ENCODE results near the gene ANKH.

ANKH gene

DNA sequence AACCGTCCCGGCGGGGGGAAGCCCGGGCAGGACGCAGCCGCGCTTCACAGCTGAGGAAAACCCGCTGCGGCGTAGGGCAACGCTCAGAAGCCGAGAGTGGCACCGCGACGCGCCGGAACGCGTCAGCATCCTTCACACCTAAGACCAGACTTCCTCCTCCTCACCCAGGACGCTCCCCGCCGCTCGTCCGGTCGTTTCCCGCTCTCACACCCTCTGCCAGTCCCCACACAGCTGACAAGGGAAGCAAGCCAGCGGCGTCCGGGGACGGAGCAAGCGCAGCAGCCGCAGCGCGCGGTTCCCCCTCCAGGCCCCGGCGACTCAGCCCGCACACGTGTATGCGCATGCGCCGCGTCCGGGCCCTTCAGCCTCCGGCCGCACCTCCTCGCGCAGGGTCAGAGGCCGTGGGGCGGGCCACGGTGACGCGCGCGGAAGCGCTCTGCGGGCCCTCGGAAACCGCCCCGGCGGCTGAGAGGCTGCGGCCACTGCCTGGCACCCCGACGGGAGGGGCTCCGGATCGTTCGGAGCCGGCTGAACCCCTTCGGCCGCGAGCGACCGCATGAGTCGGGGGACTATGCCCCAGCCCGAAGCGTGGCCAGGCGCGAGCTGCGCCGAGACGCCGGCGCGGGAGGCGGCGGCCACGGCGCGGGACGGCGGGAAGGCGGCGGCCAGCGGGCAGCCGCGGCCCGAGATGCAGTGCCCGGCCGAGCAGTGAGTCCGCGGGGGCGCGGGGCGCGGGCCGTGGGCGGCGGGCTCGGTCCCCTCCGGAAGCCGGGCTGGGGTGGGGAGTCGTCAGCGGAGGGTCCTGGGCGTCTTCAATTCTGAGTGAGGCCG, 207.1 kb downstream of the ANKH start, which contains the start of gene OTULIN:
OTULIN (plus strand) TSS at position 449 of the 831 bp plus-strand sequence; CDS start at position 557, 108 bp downstream.
- H3K4ac ChIP-seq (ENCODE audit: low read depth, low read length), result peak within 1 kb of the TSS; percentile 16
- H3K27ac ChIP-seq (ENCODE audit: low read depth, low read length), result peak within 1 kb of the TSS; percentile 81
- peaks cover 2 to 4% of the 10 kb centered on the region in 2 experiments for H3K4me1 ChIP-seq (ENCODE audit: control insufficient read depth in 1 of 2, insufficient read depth in 2 of 2, low read length in 2 of 2)
- peak within 1 kb of the TSS; percentile 28 for H2BK120ac ChIP-seq (ENCODE audit: insufficient read depth, low read length, poor library complexity)
- peak within 1 kb of the TSS; percentile 89 for H3K9ac ChIP-seq (ENCODE audit: low read length)
- H3K79me2 ChIP-seq (ENCODE audit: control insufficient read depth, insufficient read depth, low read length, poor library complexity), result peaks cover 11% of the 10 kb centered on the region
- peak within 1 kb of the TSS; percentile 76 for H4K91ac ChIP-seq (ENCODE audit: low read depth, low read length)
- peak within 1 kb of the TSS; percentile 11 for H2AK5ac ChIP-seq (ENCODE audit: low read length)
- H2BK5ac ChIP-seq (ENCODE audit: low read depth, low read length, poor library complexity), result peak within 1 kb of the TSS; percentile 20
- whole genome bisulfite sequencing (ENCODE audit: extremely low coverage, insufficient coverage, insufficient read length), result no CpG with 5 or more reads among the region's 115 CpGs
- no peaks in the 10 kb centered on the region for H3K27me3 ChIP-seq (ENCODE audit: insufficient read depth, low read length)
- H3K36me3 ChIP-seq (ENCODE audit: control insufficient read depth in 1 of 2, insufficient read depth in 2 of 2, low read length in 2 of 2), result peaks cover 0 to 3% of the 10 kb centered on the region in 2 experiments
- DNase-seq, result peak; percentile 93 to 96
- no peaks in the 10 kb centered on the region for H3K9me3 ChIP-seq (ENCODE audit: insufficient read depth, low read depth, low read length)
- peak within 1 kb of the TSS; percentile 58 for H4K8ac ChIP-seq (ENCODE audit: low read depth, low read length)
- peak within 1 kb of the TSS; percentile 89 for H3K4me3 ChIP-seq (ENCODE audit: low read depth, low read length)
- peaks cover 8% of the 10 kb centered on the region for H3K79me1 ChIP-seq (ENCODE audit: low read length)
- H3K14ac ChIP-seq (ENCODE audit: low read length), result peak within 1 kb of the TSS; percentile 58
- no peak within 1 kb of the TSS for H3K23ac ChIP-seq (ENCODE audit: low read length)
- peak within 1 kb of the TSS; percentile 13 for H4K12ac ChIP-seq (ENCODE audit: low read depth, low read length)
- H3K18ac ChIP-seq (ENCODE audit: low read length), result peak within 1 kb of the TSS; percentile 14
- peak within 1 kb of the TSS; percentile 93 for H3K4me2 ChIP-seq (ENCODE audit: low read length)
- H2BK12ac ChIP-seq (ENCODE audit: low read length), result no peak within 1 kb of the TSS
- H2AFZ ChIP-seq (ENCODE audit: insufficient read depth, low read length, poor library complexity), result peak within 1 kb of the TSS; percentile 94

DNA sequence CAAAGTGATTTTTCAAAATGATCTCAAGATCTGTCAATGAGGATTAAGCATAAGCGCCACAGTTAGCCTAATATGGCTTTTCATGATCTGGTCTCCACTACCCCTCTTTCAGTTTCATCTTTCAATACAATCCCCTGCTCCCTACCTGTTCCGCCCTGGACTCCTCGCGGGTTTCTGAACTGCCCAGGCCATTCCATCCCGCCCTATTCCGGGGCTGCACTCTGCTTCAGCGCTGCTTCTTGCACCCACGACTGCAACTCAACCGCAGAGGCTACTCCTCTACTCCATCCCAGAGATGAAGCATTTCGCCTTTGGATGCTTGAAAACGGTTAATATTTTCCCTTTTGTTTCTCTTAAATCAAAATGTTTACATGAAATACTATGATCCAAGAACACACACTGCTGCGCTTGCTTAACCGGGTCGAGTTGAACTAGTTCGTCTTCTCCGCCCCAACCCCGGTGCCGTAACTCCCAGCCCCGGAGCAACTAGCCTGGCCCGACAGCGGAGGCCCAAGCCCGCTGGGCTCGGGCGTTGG, 207.8 kb downstream of the ANKH start:
- Histone ChIP-seq H3K4me3 (ENCODE audit: low read depth, low read length) (peak overlapping the region; percentile 89), H3K18ac (ENCODE audit: low read length) (peak overlapping the region; percentile 14), H3K23ac (ENCODE audit: low read length) (no peak overlapping the region), H3K79me1 (ENCODE audit: low read length) (peaks cover 8% of the 10 kb centered on the region), H3K4me2 (ENCODE audit: low read length) (peak overlapping the region; percentile 93), H3K4ac (ENCODE audit: low read depth, low read length) (peak overlapping the region; percentile 0), H2BK12ac (ENCODE audit: low read length) (no peak overlapping the region), H2BK5ac (ENCODE audit: low read depth, low read length, poor library complexity) (peak overlapping the region; percentile 20), H3K27me3 (ENCODE audit: insufficient read depth, low read length) (no peaks in the 10 kb centered on the region), H3K27ac (ENCODE audit: low read depth, low read length) (peak overlapping the region; percentile 81), H3K14ac (ENCODE audit: low read length) (peak overlapping the region; percentile 35), H3K9me3 (ENCODE audit: insufficient read depth, low read depth, low read length) (no peaks in the 10 kb centered on the region), H4K8ac (ENCODE audit: low read depth, low read length) (peak overlapping the region; percentile 36), H4K91ac (ENCODE audit: low read depth, low read length) (peak overlapping the region; percentile 41), H3K4me1 (ENCODE audit: control insufficient read depth in 1 of 2, insufficient read depth in 2 of 2, low read length in 2 of 2) (peaks cover 2 to 4% of the 10 kb centered on the region in 2 experiments), H3K36me3 (ENCODE audit: control insufficient read depth in 1 of 2, insufficient read depth in 2 of 2, low read length in 2 of 2) (peaks cover 0 to 3% of the 10 kb centered on the region in 2 experiments), H2AK5ac (ENCODE audit: low read length) (peak overlapping the region; percentile 11), H4K12ac (ENCODE audit: low read depth, low read length) (peak overlapping the region; percentile 13), H2BK120ac (ENCODE audit: insufficient read depth, low read length, poor library complexity) (peak overlapping the region; percentile 5), H3K79me2 (ENCODE audit: control insufficient read depth, insufficient read depth, low read length, poor library complexity) (peaks cover 11% of the 10 kb centered on the region), H3K9ac (ENCODE audit: low read length) (peak overlapping the region; percentile 89), H2AFZ (ENCODE audit: insufficient read depth, low read length, poor library complexity) (peak overlapping the region; percentile 17)
- no CpG with 5 or more reads among the region's 24 CpGs for WGBS (ENCODE audit: extremely low coverage, insufficient coverage, insufficient read length)
- DNase-seq, result no peak

DNA sequence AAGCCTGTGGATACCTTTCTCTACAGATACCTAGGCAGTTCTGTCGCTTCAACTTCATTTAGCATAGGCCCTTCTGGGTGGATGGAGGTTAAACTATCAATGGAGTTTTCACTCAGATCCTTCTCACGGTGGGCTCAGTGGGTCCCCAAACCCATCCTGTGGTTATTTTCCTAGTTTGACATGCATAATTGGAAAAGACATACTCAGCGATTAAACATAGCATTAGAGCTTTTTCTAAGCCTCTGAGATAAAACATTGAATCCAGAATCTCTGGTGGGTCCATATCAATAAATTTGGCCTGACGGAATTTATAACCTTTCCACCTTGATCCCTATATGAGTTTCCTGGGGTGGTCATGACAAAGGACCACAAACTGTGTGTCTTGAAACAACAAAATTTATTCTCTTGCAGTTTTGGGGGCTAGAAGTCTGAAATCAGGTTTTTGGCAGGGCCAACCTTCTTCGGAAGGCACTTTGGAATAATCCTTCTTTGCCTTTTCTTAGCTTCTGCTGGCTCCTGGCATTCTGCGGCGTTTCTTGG, 208.8 kb downstream of the ANKH start:
- no peak overlapping the region for H3K4ac ChIP-seq (ENCODE audit: low read depth, low read length)
- no peak overlapping the region for H2BK5ac ChIP-seq (ENCODE audit: low read depth, low read length, poor library complexity)
- peaks cover 8% of the 10 kb centered on the region for H3K79me2 ChIP-seq (ENCODE audit: control insufficient read depth, insufficient read depth, low read length, poor library complexity)
- no peak overlapping the region for H4K12ac ChIP-seq (ENCODE audit: low read depth, low read length)
- H3K9ac ChIP-seq (ENCODE audit: low read length), result no peak overlapping the region
- no peak overlapping the region for H3K18ac ChIP-seq (ENCODE audit: low read length)
- no peak overlapping the region for H3K4me2 ChIP-seq (ENCODE audit: low read length)
- no peak overlapping the region for H2BK12ac ChIP-seq (ENCODE audit: low read length)
- no peak overlapping the region for H4K91ac ChIP-seq (ENCODE audit: low read depth, low read length)
- no CpG with 5 or more reads among the region's 7 CpGs for WGBS (ENCODE audit: extremely low coverage, insufficient coverage, insufficient read length)
- H2AFZ ChIP-seq (ENCODE audit: insufficient read depth, low read length, poor library complexity), result no peak overlapping the region
- H3K14ac ChIP-seq (ENCODE audit: low read length), result no peak overlapping the region
- peaks cover 2 to 4% of the 10 kb centered on the region in 2 experiments for H3K4me1 ChIP-seq (ENCODE audit: control insufficient read depth in 1 of 2, insufficient read depth in 2 of 2, low read length in 2 of 2)
- no peak overlapping the region for H2BK120ac ChIP-seq (ENCODE audit: insufficient read depth, low read length, poor library complexity)
- DNase-seq, result no peak
- no peak overlapping the region for H3K4me3 ChIP-seq (ENCODE audit: low read depth, low read length)
- peaks cover 8% of the 10 kb centered on the region for H3K79me1 ChIP-seq (ENCODE audit: low read length)
- H3K27ac ChIP-seq (ENCODE audit: low read depth, low read length), result no peak overlapping the region
- no peaks in the 10 kb centered on the region for H3K9me3 ChIP-seq (ENCODE audit: insufficient read depth, low read depth, low read length)
- no peak overlapping the region for H4K8ac ChIP-seq (ENCODE audit: low read depth, low read length)
- no peaks in the 10 kb centered on the region for H3K27me3 ChIP-seq (ENCODE audit: insufficient read depth, low read length)
- no peak overlapping the region for H2AK5ac ChIP-seq (ENCODE audit: low read length)
- no peak overlapping the region for H3K23ac ChIP-seq (ENCODE audit: low read length)
- no peaks in the 10 kb centered on the region for H3K36me3 ChIP-seq (ENCODE audit: control insufficient read depth in 1 of 2, insufficient read depth in 2 of 2, low read length in 2 of 2)

DNA sequence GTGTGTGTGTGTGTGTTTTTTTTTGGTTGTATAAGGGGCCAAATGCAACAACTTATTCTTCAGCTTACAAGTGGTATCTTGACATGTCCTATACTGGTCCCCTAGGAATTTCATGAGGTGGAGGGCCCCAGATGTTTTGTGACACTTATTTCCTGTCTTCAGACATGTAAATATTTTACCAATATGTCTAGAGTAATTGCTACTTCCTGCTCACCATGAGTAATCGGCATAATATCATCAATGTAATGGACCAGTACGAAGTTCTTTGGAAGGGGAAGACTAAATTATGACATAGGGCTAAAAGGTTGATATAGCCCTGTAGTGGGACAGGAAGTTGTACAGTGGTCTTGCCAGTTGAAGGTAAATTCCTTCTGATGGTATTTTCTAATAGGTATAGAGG, 210.7 kb downstream of the ANKH start:
- Histone ChIP-seq H4K91ac (ENCODE audit: low read depth, low read length) (no peak overlapping the region), H3K36me3 (ENCODE audit: control insufficient read depth in 1 of 2, insufficient read depth in 2 of 2, low read length in 2 of 2) (no peaks in the 10 kb centered on the region), H3K4ac (ENCODE audit: low read depth, low read length) (no peak overlapping the region), H3K23ac (ENCODE audit: low read length) (no peak overlapping the region), H2BK120ac (ENCODE audit: insufficient read depth, low read length, poor library complexity) (no peak overlapping the region), H3K9ac (ENCODE audit: low read length) (no peak overlapping the region), H2BK5ac (ENCODE audit: low read depth, low read length, poor library complexity) (no peak overlapping the region), H3K27ac (ENCODE audit: low read depth, low read length) (no peak overlapping the region), H3K18ac (ENCODE audit: low read length) (no peak overlapping the region), H3K79me1 (ENCODE audit: low read length) (peaks cover 8% of the 10 kb centered on the region), H3K14ac (ENCODE audit: low read length) (no peak overlapping the region), H3K79me2 (ENCODE audit: control insufficient read depth, insufficient read depth, low read length, poor library complexity) (peaks cover 4% of the 10 kb centered on the region), H3K27me3 (ENCODE audit: insufficient read depth, low read length) (no peaks in the 10 kb centered on the region), H2AFZ (ENCODE audit: insufficient read depth, low read length, poor library complexity) (no peak overlapping the region), H3K4me3 (ENCODE audit: low read depth, low read length) (no peak overlapping the region), H3K4me1 (ENCODE audit: control insufficient read depth in 1 of 2, insufficient read depth in 2 of 2, low read length in 2 of 2) (peaks cover under 1% of the 10 kb centered on the region in 2 experiments), H3K4me2 (ENCODE audit: low read length) (no peak overlapping the region), H2BK12ac (ENCODE audit: low read length) (no peak overlapping the region), H4K8ac (ENCODE audit: low read depth, low read length) (no peak overlapping the region), H4K12ac (ENCODE audit: low read depth, low read length) (no peak overlapping the region), H2AK5ac (ENCODE audit: low read length) (no peak overlapping the region), H3K9me3 (ENCODE audit: insufficient read depth, low read depth, low read length) (no peaks in the 10 kb centered on the region)
- DNase-seq, result no peak
- no CpG with 5 or more reads among the region's 2 CpGs for WGBS (ENCODE audit: extremely low coverage, insufficient coverage, insufficient read length)
